PC-3 (cell line): Measurements from ENCODE around the gene MRPS21.
"Not testable (repeated sequence)": the region's sequence is repeated elsewhere in the genome, so short reads cannot be mapped to it uniquely, and the experiment has no call there.

Experiments used
- CTCF ChIP-seq: fragments of 300-600 bp; sonication (generic); conservative IDR thresholded peaks from 2 replicates; pipeline ENCODE4 v1.5.1; 2017; ENCODE audit warnings: antibody characterized with exemption, low read depth, mild to moderate bottlenecking, low read length
- EZH2 ChIP-seq: fragments of 300-600 bp; sonication (generic); IDR thresholded peaks from one replicate; pipeline ENCODE4 v1.6.1; 2017; ENCODE audit warnings: antibody characterized with exemption, mild to moderate bottlenecking, low read length; ENCODE audit not compliant: unreplicated experiment
- EZH2phosphoT487 ChIP-seq: fragments of 300-600 bp; sonication (generic); IDR thresholded peaks from 2 replicates; pipeline ENCODE4 v1.6.1; 2018; ENCODE audit warnings: mild to moderate bottlenecking, antibody characterized with exemption, low read length, borderline replicate concordance

DNA sequence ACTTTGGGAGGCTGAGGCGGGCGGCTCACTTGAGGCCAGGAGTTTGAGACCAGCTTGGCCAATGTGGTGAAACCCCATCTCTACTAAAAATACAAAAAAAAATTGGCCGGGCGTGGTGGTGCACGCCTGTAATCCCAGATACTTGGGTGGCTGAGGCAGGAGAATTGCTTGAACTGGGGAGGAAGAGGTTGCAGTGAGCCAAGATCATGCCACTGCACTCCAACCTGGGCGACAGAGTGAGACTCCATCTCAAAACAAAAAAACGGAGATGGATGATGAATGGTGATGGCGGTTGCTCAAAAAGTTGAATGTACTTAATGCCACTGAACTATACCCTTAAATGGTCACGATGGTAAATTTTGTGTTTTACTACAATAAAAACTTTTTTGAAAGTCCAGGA, 14.9 kb downstream of the MRPS21 start:
- not testable (repeated sequence) for TF ChIP-seq CTCF, EZH2, EZH2phosphoT487
